CD4-positive, alpha-beta T cell treated with Interleukin-15 for 1 hour (primary cell): ENCODE data around the gene GPATCH8.
A peak's percentile ranks its signal among the peaks of the same experiment; 100 is the strongest.

Source experiments
- DNase-seq: peaks from one replicate; pipeline ENCODE4 v3.0.0-alpha.2; 2020

The GPATCH8 gene

DNA sequence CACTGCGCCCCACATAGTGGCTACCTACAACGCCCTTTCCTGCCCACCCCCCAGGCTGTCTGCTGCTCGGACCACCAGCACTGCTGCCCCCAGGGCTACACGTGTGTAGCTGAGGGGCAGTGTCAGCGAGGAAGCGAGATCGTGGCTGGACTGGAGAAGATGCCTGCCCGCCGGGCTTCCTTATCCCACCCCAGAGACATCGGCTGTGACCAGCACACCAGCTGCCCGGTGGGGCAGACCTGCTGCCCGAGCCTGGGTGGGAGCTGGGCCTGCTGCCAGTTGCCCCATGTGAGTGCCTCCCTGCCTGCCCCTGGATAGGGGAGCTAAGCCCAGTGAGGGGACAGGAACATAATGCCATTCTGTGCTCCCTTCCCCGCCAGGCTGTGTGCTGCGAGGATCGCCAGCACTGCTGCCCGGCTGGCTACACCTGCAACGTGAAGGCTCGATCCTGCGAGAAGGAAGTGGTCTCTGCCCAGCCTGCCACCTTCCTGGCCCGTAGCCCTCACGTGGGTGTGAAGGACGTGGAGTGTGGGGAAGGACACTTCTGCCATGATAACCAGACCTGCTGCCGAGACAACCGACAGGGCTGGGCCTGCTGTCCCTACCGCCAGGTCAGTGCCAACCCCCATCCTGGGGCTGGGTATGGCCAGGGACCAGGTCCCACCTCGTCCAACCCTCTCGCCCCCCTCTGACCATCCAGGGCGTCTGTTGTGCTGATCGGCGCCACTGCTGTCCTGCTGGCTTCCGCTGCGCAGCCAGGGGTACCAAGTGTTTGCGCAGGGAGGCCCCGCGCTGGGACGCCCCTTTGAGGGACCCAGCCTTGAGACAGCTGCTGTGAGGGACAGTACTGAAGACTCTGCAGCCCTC is 151.0 kb downstream of the GPATCH8 start:
- no peak for DNase-seq

DNA sequence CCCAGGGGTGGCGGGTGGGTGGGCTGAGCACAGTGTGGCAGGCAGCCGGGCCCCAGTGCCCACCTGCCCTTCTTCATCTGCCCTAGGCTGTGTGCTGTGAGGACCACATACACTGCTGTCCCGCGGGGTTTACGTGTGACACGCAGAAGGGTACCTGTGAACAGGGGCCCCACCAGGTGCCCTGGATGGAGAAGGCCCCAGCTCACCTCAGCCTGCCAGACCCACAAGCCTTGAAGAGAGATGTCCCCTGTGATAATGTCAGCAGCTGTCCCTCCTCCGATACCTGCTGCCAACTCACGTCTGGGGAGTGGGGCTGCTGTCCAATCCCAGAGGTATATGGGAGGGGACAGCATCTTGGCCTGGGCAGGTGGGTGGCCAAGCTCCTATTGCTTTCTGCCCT is 151.7 kb downstream of the GPATCH8 start:
- DNase-seq, result no peak

DNA sequence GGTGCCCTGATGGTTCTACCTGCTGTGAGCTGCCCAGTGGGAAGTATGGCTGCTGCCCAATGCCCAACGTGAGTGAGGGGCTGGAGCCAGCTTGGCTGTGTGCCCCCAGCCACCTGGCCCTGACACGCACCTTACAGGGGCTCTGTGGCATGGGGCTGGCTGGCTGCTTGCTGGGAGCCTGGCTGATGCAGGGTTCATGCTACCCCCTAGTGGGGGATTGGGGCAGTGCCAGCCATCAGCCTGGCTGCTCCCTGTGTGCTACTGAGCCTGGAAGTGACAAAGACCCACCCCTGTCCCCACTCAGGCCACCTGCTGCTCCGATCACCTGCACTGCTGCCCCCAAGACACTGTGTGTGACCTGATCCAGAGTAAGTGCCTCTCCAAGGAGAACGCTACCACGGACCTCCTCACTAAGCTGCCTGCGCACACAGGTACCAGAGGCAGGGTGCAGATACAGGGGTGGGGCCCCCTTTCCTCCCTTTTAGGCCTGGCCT is 152.4 kb downstream of the GPATCH8 start:
- DNase-seq, result peak; percentile 75

- no peak for DNase-seq
Measured at GRCh38 chr17:44349553-44350070, 153.6 kb downstream of the GPATCH8 start.

- no peak for DNase-seq
Measured at GRCh38 chr17:44348988-44349364, 154.2 kb downstream of the GPATCH8 start.

- peak; percentile 78 for DNase-seq
Measured at GRCh38 chr17:44348234-44348987, 154.8 kb downstream of the GPATCH8 start.
